Osteoblast (primary cell): Measurements from ENCODE around the gene PARP15. TPM values are rescaled to one million over a fixed set of nuclear protein-coding genes. Genes with fewer than 3 reads are reported as not detected.
"Not testable (repeated sequence)": the region's sequence is repeated elsewhere in the genome, so short reads cannot be mapped to it uniquely, and the experiment has no call there.

ENCODE experiments used
- DNase-seq: peaks from one replicate; pipeline ENCODE4 v3.0.0; 2011; ENCODE audit warnings: low spot score, mixed read lengths; ENCODE audit not compliant: insufficient read length; ENCODE audit errors: missing footprints
- H2AFZ ChIP-seq: 2 replicates; pipeline ENCODE4 v1.6.0; 2011; ENCODE audit warnings: mild to moderate bottlenecking, low read length
- H3K27ac ChIP-seq: 2 replicates; pipeline ENCODE4 v1.5.1; 2011; ENCODE audit warnings: mild to moderate bottlenecking, low read depth, low read length, moderate library complexity
- H3K27me3 ChIP-seq: 2 replicates; pipeline ENCODE4 v1.6.0; 2012; ENCODE audit warnings: mild to moderate bottlenecking, control low read depth, inconsistent platforms, low read length, moderate library complexity; ENCODE audit not compliant: insufficient read depth
- H3K36me3 ChIP-seq: 2 replicates; pipeline ENCODE4 v1.5.1; 2011; ENCODE audit warnings: mild to moderate bottlenecking, low read length, control low read depth, moderate library complexity; ENCODE audit not compliant: insufficient read depth
- H3K4me1 ChIP-seq: 2 replicates; pipeline ENCODE4 v1.5.1; 2011; ENCODE audit warnings: mild to moderate bottlenecking, low read length, control low read depth, moderate library complexity; ENCODE audit not compliant: insufficient read depth
- H3K4me2 ChIP-seq: 2 replicates; pipeline ENCODE4 v1.6.0; 2011; ENCODE audit warnings: mild to moderate bottlenecking, low read length; ENCODE audit not compliant: insufficient read depth
- H3K4me3 ChIP-seq: fragments of 200-600 bp; sonication (generic); 3 replicates; pipeline ENCODE4 v1.5.1; 2012; ENCODE audit warnings: mild to moderate bottlenecking, low read length, inconsistent platforms; ENCODE audit not compliant: insufficient read depth
- H3K79me2 ChIP-seq: 2 replicates; pipeline ENCODE4 v1.6.0; 2012; ENCODE audit warnings: mild to moderate bottlenecking, low read length, control low read depth, inconsistent platforms; ENCODE audit not compliant: insufficient read depth
- H3K9me3 ChIP-seq: 2 replicates; pipeline ENCODE4 v1.5.1; 2011; ENCODE audit warnings: low read depth, low read length, control low read depth
- H4K20me1 ChIP-seq: 2 replicates; pipeline ENCODE4 v1.6.0; 2012; ENCODE audit warnings: mild to moderate bottlenecking, low read length, control low read depth; ENCODE audit not compliant: insufficient read depth
- total RNA-seq: library from RNA; depleted of rRNA; stranded (reverse); fragments of >200 nt; gene quantifications from 2 replicates; pipeline ENCODE4 v1.2.3, GENCODE V29; 2012
- TF ChIP-seq, protein P1 (sequence below): IDR thresholded peaks from 2 replicates; pipeline ENCODE4 v1.5.1; 2011; ENCODE audit warnings: mild to moderate bottlenecking, low read depth, low read length, moderate library complexity; ENCODE audit errors: extremely low read depth

The PARP15 gene
- total RNA-seq, 1 donor, result 3.6 TPM

DNA sequence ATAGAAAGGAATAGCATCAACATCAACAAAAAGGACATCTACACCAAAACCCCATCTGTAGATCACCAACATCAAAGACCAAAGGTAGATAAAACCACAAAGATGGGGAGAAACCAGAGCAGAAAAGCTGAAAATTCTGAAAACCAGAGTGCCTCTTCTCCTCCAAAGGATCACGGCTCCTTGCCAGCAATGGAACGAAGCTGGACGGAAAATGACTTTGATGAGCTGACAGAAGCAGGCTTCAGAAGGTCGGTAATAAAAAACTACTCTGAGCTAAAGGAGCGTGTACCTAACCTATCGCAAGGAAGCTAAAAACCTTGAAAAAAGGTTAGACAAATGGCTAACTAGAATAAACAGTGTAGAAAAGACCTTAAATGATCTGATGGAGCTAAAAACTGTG lies 74.5 kb downstream of the PARP15 start:
- DNase-seq, H3K27ac ChIP-seq, H3K4me1 ChIP-seq, H3K36me3 ChIP-seq, H3K9me3 ChIP-seq, H2AFZ ChIP-seq, H4K20me1 ChIP-seq, H3K4me3 ChIP-seq, H3K4me2 ChIP-seq, H3K79me2 ChIP-seq: not testable (repeated sequence)
- H3K27me3 ChIP-seq, result peaks cover 12% of the 10 kb centered on the region

DNA sequence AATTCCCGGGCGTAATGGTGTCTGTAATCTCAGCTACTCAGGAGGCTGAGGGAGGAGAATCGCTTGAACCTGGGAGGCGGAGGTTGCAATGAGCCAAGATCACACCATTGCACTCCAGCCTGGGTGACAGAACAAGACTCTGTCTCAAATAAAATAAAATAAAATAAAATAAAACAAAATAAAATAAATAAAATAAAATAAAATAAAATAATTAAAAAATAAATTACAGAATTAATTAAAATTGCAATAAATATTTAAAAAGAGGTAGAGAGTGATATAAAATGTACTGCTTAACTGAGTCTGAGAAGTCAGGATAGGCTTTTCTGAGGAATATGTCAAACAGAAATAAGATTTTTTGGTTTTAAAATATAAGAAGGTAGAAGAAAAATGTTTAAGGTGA lies 80.9 kb downstream of the PARP15 start:
- not testable (repeated sequence) for H3K79me2 ChIP-seq, H3K9me3 ChIP-seq, H3K4me3 ChIP-seq, H3K4me2 ChIP-seq, H2AFZ ChIP-seq, H4K20me1 ChIP-seq, DNase-seq, H3K36me3 ChIP-seq, H3K4me1 ChIP-seq, H3K27me3 ChIP-seq, H3K27ac ChIP-seq

GRCh38 chr3:122660297-122660974 lies 83.0 kb downstream of the PARP15 start:
- Histone ChIP-seq H4K20me1 (no peaks in the 10 kb centered on the region), H3K4me1 (no peaks in the 10 kb centered on the region), H3K79me2 (no peaks in the 10 kb centered on the region), H2AFZ (no peak overlapping the region), H3K9me3 (no peaks in the 10 kb centered on the region), H3K27me3 (peaks cover 3% of the 10 kb centered on the region), H3K36me3 (no peaks in the 10 kb centered on the region), H3K4me3 (no peak overlapping the region), H3K4me2 (no peak overlapping the region), H3K27ac (no peak overlapping the region)
- TF ChIP-seq, protein P1, sequence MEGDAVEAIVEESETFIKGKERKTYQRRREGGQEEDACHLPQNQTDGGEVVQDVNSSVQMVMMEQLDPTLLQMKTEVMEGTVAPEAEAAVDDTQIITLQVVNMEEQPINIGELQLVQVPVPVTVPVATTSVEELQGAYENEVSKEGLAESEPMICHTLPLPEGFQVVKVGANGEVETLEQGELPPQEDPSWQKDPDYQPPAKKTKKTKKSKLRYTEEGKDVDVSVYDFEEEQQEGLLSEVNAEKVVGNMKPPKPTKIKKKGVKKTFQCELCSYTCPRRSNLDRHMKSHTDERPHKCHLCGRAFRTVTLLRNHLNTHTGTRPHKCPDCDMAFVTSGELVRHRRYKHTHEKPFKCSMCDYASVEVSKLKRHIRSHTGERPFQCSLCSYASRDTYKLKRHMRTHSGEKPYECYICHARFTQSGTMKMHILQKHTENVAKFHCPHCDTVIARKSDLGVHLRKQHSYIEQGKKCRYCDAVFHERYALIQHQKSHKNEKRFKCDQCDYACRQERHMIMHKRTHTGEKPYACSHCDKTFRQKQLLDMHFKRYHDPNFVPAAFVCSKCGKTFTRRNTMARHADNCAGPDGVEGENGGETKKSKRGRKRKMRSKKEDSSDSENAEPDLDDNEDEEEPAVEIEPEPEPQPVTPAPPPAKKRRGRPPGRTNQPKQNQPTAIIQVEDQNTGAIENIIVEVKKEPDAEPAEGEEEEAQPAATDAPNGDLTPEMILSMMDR, result no peak
- no peak for DNase-seq

DNA sequence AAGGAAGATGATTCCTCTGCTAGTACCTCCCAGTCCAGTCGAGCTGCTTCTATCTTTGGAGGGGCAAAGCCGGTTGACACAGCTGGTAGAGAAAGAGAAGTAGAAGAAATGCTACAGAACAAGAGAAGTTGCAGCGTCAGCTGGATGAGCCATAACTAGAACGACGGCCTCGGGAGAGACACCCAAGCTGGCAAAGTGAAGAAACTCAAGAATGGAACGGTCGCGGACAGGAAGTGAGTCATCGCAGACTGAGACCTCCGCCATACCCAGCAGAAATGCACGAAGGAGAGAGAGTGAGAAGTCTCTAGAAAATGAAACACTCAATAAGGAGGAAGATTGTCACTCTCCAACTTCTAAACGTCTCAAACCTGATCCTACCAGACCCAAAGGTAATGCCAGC lies 84.2 kb downstream of the PARP15 start:
- H4K20me1 ChIP-seq, result no peaks in the 10 kb centered on the region
- no peaks in the 10 kb centered on the region for H3K36me3 ChIP-seq
- H3K27ac ChIP-seq, result no peak overlapping the region
- H3K9me3 ChIP-seq, result no peaks in the 10 kb centered on the region
- no peaks in the 10 kb centered on the region for H3K79me2 ChIP-seq
- H3K4me1 ChIP-seq, result no peaks in the 10 kb centered on the region
- peaks cover 3% of the 10 kb centered on the region for H3K27me3 ChIP-seq
- no peak overlapping the region for H2AFZ ChIP-seq
- no peak overlapping the region for H3K4me2 ChIP-seq
- no peak for DNase-seq
- no peak overlapping the region for H3K4me3 ChIP-seq
- TF ChIP-seq, protein P1, result no peak

DNA sequence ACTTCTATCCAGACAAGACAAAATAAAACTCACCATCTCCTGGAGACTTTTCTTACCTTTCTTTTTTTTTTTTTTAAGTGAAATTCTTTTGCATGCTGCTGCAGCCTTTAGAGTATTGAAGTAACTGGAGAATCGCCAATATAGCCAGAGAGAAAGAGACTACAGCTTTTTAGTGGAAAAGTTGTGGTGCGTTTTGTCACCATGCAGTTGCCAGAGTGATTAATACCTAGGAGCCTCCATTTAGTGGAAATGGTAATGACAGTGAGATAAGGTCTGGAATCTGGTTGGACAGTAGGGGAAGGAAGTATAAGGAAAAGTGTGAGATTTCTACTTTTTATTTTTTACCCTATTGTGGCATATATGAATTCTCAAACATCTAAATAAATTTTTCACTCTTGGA lies 85.1 kb downstream of the PARP15 start:
- Histone ChIP-seq H4K20me1 (no peaks in the 10 kb centered on the region), H2AFZ (no peak overlapping the region), H3K36me3 (no peaks in the 10 kb centered on the region), H3K4me2 (no peak overlapping the region), H3K4me3 (no peak overlapping the region), H3K27ac (no peak overlapping the region), H3K79me2 (no peaks in the 10 kb centered on the region), H3K27me3 (peaks cover 3% of the 10 kb centered on the region), H3K4me1 (no peaks in the 10 kb centered on the region), H3K9me3 (no peaks in the 10 kb centered on the region)
- DNase-seq, result no peak
- TF ChIP-seq, protein P1, result no peak
